Thoracic aorta (tissue), 2 donors: ENCODE data around the gene BAMBI. TPM values are rescaled to one million over a fixed set of nuclear protein-coding genes. Genes with fewer than 3 reads are reported as not detected.

Experiments used
- ATAC-seq: fragments of 150-250 bp; one replicate; pipeline ENCODE4 v1.8.0; 2017; ENCODE audit warnings: low read depth; ENCODE audit not compliant: insufficient number of reproducible peaks, low FRiP score
- DNase-seq: peaks from one replicate; pipeline ENCODE4 v3.0.0-alpha.2; 2020; ENCODE audit warnings: low spot score
- H3K27ac ChIP-seq, 2 donors: fragments of 200-600 bp; sonication (generic); 1 replicate in 1 of 2; 2 replicates in 1 of 2; pipeline ENCODE4 v1.5.1; 2016; ENCODE audit warnings: mild to moderate bottlenecking in 2 of 2, moderate library complexity in 2 of 2
- H3K27me3 ChIP-seq: fragments of 200-600 bp; sonication (generic); replicated peaks from 2 replicates; pipeline ENCODE4 v1.6.0; 2016; ENCODE audit warnings: mild to moderate bottlenecking; ENCODE audit not compliant: insufficient read depth
- H3K36me3 ChIP-seq: fragments of 200-600 bp; sonication (generic); one replicate; pipeline ENCODE4 v1.5.1; 2016
- H3K4me1 ChIP-seq, 2 donors: fragments of 200-600 bp; sonication (generic); 1 replicate in 1 of 2; 2 replicates in 1 of 2; pipeline versions ENCODE4 v1.5.1 to v1.6.0; 2016; ENCODE audit warnings: low read depth in 2 of 2, mild to moderate bottlenecking in 1 of 2; ENCODE audit not compliant: control insufficient read depth in 1 of 2
- H3K4me3 ChIP-seq: fragments of 200-600 bp; sonication (generic); 2 replicates; pipeline ENCODE4 v1.5.1; 2016; ENCODE audit warnings: mild to moderate bottlenecking
- H3K9me3 ChIP-seq: fragments of 200-600 bp; sonication (generic); 2 replicates; pipeline ENCODE4 v1.5.1; 2016
- CTCF ChIP-seq: fragments of 200-600 bp; sonication (generic); IDR thresholded peaks from one replicate; pipeline ENCODE4 v1.5.1; 2019; ENCODE audit warnings: antibody characterized with exemption
- total RNA-seq, 2 donors: library from RNA; depleted of rRNA; stranded (reverse); fragments of >200 nt; gene quantifications; one replicate each; pipeline versions ENCODE4 v1.1.0 to v1.2.3, GENCODE V29; 2016

BAMBI gene
- total RNA-seq, 2 donors from 2014 or later, result 14.9 to 24.8 TPM

DNA sequence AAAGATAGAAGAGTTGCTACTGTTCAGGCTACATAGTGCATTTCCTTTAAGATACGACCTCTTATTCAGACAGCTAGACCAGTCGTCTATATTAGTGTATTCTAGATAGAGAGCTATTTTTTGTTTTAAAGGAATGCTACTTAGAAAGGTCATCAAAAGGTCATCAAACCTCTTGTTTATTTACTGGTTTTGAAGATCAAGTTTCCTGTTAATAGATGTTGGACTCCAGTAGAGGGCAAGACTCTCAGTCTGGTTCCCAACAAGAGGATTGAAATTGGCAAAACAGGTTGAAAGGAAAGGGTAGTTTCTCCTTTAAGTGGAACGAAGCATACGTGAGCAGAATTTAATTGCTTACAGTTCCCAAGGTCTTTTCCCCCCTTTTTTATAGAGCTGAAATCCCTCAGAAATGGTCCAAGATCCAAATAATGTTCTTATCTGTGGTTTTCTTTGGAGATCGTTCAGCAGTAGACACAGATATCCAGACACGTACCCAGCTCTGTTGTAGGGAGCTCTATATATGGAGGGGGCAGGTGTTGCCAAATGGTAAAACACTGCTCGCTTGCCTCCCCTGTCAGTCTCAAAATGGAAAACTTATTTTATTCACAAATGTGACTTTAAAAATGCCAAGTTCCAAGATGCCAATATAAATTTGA, 37.2 kb downstream of the BAMBI start:
- Histone ChIP-seq H3K27ac (peak overlapping the region; percentile 1 to 46), H3K27me3 (no peaks in the 10 kb centered on the region), H3K4me3 (peak overlapping the region; percentile 52), H3K36me3 (no peaks in the 10 kb centered on the region), H3K9me3 (no peaks in the 10 kb centered on the region), H3K4me1 (peaks cover 11 to 32% of the 10 kb centered on the region in 2 donors)
- TF ChIP-seq CTCF, result no peak
- DNase-seq (no peak), ATAC-seq (no peak)

- no peak for TF ChIP-seq CTCF
- ATAC-seq (no peak), DNase-seq (no peak)
- Histone ChIP-seq H3K36me3 (no peaks in the 10 kb centered on the region), H3K4me3 (peak overlapping the region; percentile 52), H3K27ac (peak overlapping the region in 1 of 2 donors; percentile 46), H3K27me3 (no peaks in the 10 kb centered on the region), H3K9me3 (no peaks in the 10 kb centered on the region), H3K4me1 (peaks cover 13 to 35% of the 10 kb centered on the region in 2 donors)
Measured at GRCh38 chr10:28715246-28715645, 37.9 kb downstream of the BAMBI start.

- Histone ChIP-seq H3K36me3 (no peaks in the 10 kb centered on the region), H3K4me3 (no peak overlapping the region), H3K9me3 (no peaks in the 10 kb centered on the region), H3K27me3 (no peaks in the 10 kb centered on the region), H3K27ac (no peak overlapping the region), H3K4me1 (peaks cover 9 to 30% of the 10 kb centered on the region in 2 donors)
- no peak for DNase-seq
- no peak for TF ChIP-seq CTCF
- ATAC-seq, result no peak
Measured at GRCh38 chr10:28715757-28716156, 38.4 kb downstream of the BAMBI start.

DNA sequence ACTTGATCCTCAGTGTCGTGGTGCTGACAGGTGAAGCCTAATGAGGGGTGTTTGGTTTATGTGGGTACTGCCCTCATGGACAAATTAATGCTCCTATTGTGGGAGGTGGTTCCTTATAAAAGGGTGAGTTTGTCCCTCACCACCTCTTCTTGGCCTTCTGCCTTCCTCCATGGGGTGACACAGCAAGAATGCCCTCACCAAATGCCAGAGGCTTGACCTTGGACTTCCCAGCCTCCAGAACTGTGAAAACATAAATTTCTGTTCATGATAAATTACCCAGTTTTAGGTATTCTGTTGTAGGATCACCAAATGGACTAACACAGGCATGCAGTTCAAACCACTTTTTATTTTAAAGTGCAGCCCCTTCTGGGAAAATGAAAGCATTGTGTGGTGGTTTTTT, 39.4 kb downstream of the BAMBI start:
- Histone ChIP-seq H3K36me3 (no peaks in the 10 kb centered on the region), H3K9me3 (no peaks in the 10 kb centered on the region), H3K27ac (no peak overlapping the region), H3K4me3 (no peak overlapping the region), H3K4me1 (peaks cover 10 to 29% of the 10 kb centered on the region in 2 donors), H3K27me3 (no peaks in the 10 kb centered on the region)
- DNase-seq (no peak), ATAC-seq (no peak)
- TF ChIP-seq CTCF, result no peak

GRCh38 chr10:28717656-28718201, 40.4 kb downstream of the BAMBI start:
- Histone ChIP-seq H3K4me3 (no peak overlapping the region), H3K27me3 (no peaks in the 10 kb centered on the region), H3K27ac (no peak overlapping the region), H3K4me1 (peaks cover 10 to 37% of the 10 kb centered on the region in 2 donors), H3K36me3 (no peaks in the 10 kb centered on the region), H3K9me3 (no peaks in the 10 kb centered on the region)
- no peak for DNase-seq
- TF ChIP-seq CTCF, result no peak
- no peak for ATAC-seq
